ENCODE data around the gene PPP1R12A. TPM values are rescaled to one million over a fixed set of nuclear protein-coding genes. Genes with fewer than 3 reads are reported as not detected.

PPP1R12A gene
- total RNA-seq, 1 donor from 2014 or later = 56.9 TPM

- Histone ChIP-seq H3K4me3 (ENCODE audit: low read depth, low read length) (no peak overlapping the region), H3K27me3 (ENCODE audit: control insufficient read depth, insufficient read depth, low read length) (no peaks in the 10 kb centered on the region), H3K36me3 (ENCODE audit: control insufficient read depth, insufficient read depth, low read length) (peaks cover 5% of the 10 kb centered on the region)
- FAIRE-seq (no peak), DNase-seq (ENCODE audit: low read depth) (no peak)
- TF ChIP-seq CTCF (IDR thresholded peaks at IDR 0.05; ENCODE audit: insufficient read depth, low read length, severe bottlenecking) = no peak
Measured at GRCh38 chr12:79778802-79779448, 156.0 kb downstream of the PPP1R12A start.

GRCh38 chr12:79776111-79776510 is 158.8 kb downstream of the PPP1R12A start:
- no peak for TF ChIP-seq CTCF (IDR thresholded peaks at IDR 0.05; ENCODE audit: insufficient read depth, low read length, severe bottlenecking)
- H3K4me3 ChIP-seq (ENCODE audit: low read depth, low read length) = no peak overlapping the region
- H3K27me3 ChIP-seq (ENCODE audit: control insufficient read depth, insufficient read depth, low read length) = no peaks in the 10 kb centered on the region
- DNase-seq (ENCODE audit: low read depth) (peak; percentile 69), FAIRE-seq (no peak)
- peaks cover 1% of the 10 kb centered on the region for H3K36me3 ChIP-seq (ENCODE audit: control insufficient read depth, insufficient read depth, low read length)

- TF ChIP-seq CTCF (IDR thresholded peaks at IDR 0.05; ENCODE audit: insufficient read depth, low read length, severe bottlenecking) = no peak
- DNase-seq (ENCODE audit: low read depth) (no peak), FAIRE-seq (no peak)
- H3K27me3 ChIP-seq (ENCODE audit: control insufficient read depth, insufficient read depth, low read length) = no peaks in the 10 kb centered on the region
- no peak overlapping the region for H3K4me3 ChIP-seq (ENCODE audit: low read depth, low read length)
- peaks cover 1% of the 10 kb centered on the region for H3K36me3 ChIP-seq (ENCODE audit: control insufficient read depth, insufficient read depth, low read length)
Measured at GRCh38 chr12:79775355-79776027, 159.4 kb downstream of the PPP1R12A start.

GRCh38 chr12:79773896-79774295 is 161.0 kb downstream of the PPP1R12A start:
- no peak for TF ChIP-seq CTCF (IDR thresholded peaks at IDR 0.05; ENCODE audit: insufficient read depth, low read length, severe bottlenecking)
- no peaks in the 10 kb centered on the region for H3K27me3 ChIP-seq (ENCODE audit: control insufficient read depth, insufficient read depth, low read length)
- DNase-seq (ENCODE audit: low read depth) (no peak), FAIRE-seq (no peak)
- H3K4me3 ChIP-seq (ENCODE audit: low read depth, low read length) = no peak overlapping the region
- no peaks in the 10 kb centered on the region for H3K36me3 ChIP-seq (ENCODE audit: control insufficient read depth, insufficient read depth, low read length)

GRCh38 chr12:79769860-79770485 is 164.9 kb downstream of the PPP1R12A start:
- DNase-seq (ENCODE audit: low read depth) = no peak
- no peak overlapping the region for H3K4me3 ChIP-seq (ENCODE audit: low read depth, low read length)
- TF ChIP-seq CTCF (IDR thresholded peaks at IDR 0.05; ENCODE audit: insufficient read depth, low read length, severe bottlenecking) = no peak
- H3K36me3 ChIP-seq (ENCODE audit: control insufficient read depth, insufficient read depth, low read length) = no peaks in the 10 kb centered on the region
- no peak for FAIRE-seq
- no peaks in the 10 kb centered on the region for H3K27me3 ChIP-seq (ENCODE audit: control insufficient read depth, insufficient read depth, low read length)

All from bronchial epithelial cell (primary cell).